Sigmoid colon (tissue), 4 donors: Measurements from ENCODE around the gene LMF2.

Experiments used
- CTCF ChIP-seq, 4 experiments: fragments of 450-650 bp in 3 of 4; fragments of 200-600 bp in 1 of 4; IDR thresholded peaks; one replicate each; pipeline ENCODE4 v1.5.1; 2016 to 2019; ENCODE audit warnings: antibody characterized with exemption in 4 of 4, mild to moderate bottlenecking in 3 of 4, moderate library complexity in 2 of 4
- POLR2AphosphoS5 ChIP-seq, 4 donors: sonication (generic); formaldehyde crosslinking; IDR thresholded peaks; one replicate each; pipeline ENCODE4 v1.6.1; 2017; ENCODE audit warnings: antibody characterized with exemption in 4 of 4

- TF ChIP-seq CTCF (IDR thresholded peaks at IDR 0.05) (no peak), POLR2AphosphoS5 (IDR thresholded peaks at IDR 0.05) (peak; percentile 94 to 96 (median 95))
Observed at GRCh38 chr22:50507991-50508884, 736 bp upstream of the LMF2 start, which contains the start of gene NCAPH2.
